Body of pancreas (tissue), 4 donors: ENCODE results near the gene MUSTN1.

Experiments
- POLR2A ChIP-seq, 3 donors: fragments of 450-650 bp; IDR thresholded peaks; one replicate each; pipeline ENCODE4 v1.6.1; 2016; ENCODE audit warnings: antibody characterized with exemption in 3 of 3, mild to moderate bottlenecking in 2 of 3
- TF ChIP-seq, protein P1 (sequence below), 7 experiments: fragments of 450-650 bp in 4 of 7; fragments of 200-600 bp in 3 of 7; sonication (generic) in 3 of 7; IDR thresholded peaks; one replicate each; pipeline ENCODE4 v1.5.1; 2016 to 2019; ENCODE audit warnings: antibody characterized with exemption in 7 of 7

DNA sequence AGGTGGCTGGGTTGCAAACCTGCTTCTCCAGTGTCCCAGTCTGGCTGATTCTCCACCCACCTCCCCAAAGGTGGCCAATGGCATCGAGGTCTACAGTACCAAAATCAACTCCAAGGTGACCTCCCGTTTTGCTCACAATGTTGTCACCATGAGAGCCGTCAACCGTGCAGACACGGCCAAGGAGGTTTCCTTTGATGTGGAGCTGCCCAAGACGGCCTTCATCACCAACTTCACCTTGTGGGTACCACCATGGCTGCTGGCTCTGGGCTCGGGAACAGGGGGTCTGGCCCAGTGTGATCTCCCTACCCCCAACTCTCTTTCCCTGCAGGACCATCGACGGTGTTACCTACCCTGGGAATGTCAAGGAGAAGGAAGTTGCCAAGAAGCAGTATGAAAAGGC is 38.4 kb downstream of the MUSTN1 start:
- TF ChIP-seq, protein P1, sequence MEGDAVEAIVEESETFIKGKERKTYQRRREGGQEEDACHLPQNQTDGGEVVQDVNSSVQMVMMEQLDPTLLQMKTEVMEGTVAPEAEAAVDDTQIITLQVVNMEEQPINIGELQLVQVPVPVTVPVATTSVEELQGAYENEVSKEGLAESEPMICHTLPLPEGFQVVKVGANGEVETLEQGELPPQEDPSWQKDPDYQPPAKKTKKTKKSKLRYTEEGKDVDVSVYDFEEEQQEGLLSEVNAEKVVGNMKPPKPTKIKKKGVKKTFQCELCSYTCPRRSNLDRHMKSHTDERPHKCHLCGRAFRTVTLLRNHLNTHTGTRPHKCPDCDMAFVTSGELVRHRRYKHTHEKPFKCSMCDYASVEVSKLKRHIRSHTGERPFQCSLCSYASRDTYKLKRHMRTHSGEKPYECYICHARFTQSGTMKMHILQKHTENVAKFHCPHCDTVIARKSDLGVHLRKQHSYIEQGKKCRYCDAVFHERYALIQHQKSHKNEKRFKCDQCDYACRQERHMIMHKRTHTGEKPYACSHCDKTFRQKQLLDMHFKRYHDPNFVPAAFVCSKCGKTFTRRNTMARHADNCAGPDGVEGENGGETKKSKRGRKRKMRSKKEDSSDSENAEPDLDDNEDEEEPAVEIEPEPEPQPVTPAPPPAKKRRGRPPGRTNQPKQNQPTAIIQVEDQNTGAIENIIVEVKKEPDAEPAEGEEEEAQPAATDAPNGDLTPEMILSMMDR (IDR thresholded peaks at IDR 0.05): no peak
- TF ChIP-seq POLR2A (IDR thresholded peaks at IDR 0.05): no peak
